CD4-positive, alpha-beta T cell treated with Interleukin-6 at 100 ng/mL for 8 hours (primary cell): ENCODE results near the gene CHPF.

Source experiments
- DNase-seq: peaks from one replicate; pipeline ENCODE4 v3.0.0-alpha.2; 2020; ENCODE audit warnings: mixed read lengths, low spot score

CHPF gene

DNA sequence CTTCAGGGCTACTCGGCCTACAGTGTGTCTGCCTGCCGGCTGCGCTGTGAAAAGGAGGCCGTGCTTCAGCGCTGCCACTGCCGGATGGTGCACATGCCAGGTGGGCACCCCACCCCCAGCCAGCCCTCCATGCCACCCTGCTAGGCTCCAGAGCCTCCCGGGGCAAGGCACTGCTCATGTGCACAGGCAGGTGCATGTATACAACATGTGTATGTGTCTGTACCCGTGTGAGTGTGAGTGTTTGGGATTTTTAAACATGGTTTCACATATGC is 11.3 kb downstream of the CHPF start:
- no peak for DNase-seq

DNA sequence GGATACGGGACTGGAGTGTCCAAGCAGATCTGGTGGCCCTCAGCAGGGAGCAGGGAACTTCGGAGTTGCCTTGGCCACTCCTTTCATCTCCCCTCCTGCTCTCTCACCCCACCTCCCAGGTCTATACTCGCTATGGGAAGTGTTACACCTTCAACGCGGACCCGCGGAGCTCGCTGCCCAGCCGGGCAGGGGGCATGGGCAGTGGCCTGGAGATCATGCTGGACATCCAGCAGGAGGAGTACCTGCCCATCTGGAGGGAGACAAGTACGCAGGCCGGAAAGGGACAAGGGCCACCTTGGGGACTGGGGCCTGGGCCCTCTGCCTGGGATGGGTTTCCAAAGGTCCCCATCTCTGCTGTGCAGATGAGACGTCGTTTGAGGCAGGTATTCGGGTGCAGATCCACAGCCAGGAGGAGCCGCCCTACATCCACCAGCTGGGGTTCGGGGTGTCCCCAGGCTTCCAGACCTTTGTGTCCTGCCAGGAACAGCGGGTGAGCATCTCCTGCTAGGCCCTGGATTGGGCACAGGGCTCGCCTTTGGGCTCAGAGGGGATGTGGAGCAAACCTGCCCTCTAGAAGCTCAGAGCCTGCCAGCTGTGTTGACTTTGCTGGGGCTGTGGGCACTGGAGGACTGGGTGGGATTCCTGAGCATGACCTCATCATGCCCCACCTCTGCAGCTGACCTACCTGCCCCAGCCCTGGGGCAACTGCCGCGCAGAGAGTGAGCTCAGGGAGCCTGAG is 11.8 kb downstream of the CHPF start:
- DNase-seq, result no peak

DNA sequence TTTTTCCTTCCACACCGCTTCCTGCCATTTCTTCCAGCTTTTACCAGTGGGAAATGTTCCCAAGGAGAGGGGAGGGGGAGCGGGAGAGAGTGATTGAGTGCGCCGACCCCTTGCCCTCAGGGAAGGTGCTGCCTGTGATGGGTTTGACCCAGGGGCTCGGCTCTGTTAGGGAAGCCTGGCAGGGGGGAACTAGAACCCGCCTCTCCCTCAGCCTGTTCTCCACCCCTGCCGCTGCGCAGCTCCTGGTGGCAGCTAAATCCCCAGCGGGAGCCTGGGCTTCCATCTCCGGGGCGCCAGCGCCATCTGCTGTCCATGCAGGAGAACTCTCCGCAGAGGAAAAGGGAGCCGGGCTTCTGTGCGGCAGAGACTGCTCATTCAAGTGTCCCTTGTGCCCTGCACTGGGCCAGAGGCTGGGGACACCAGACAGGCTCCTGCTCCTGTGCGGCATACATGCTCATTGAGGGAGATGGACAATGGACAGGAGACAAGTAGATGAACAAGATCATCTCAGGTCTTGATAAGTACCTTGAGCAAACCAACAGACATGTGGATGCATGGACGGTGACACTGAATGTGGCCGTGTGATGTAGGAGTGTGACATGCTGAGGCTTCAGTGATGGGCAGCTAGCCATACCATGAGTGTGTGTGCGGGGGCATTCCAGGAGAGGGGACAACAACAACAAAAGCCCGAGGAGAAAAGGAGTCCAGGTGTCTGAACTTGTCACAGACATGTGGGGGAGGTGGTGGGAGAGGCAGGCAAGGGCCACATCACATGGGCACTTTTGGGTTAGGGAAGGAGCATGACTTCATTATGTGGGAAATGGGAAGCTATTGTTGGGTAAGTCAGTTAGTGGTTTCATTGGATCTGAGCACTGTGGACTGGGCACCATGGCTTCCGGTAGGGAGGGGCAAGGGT is 13.3 kb downstream of the CHPF start:
- peak; percentile 80 for DNase-seq

DNA sequence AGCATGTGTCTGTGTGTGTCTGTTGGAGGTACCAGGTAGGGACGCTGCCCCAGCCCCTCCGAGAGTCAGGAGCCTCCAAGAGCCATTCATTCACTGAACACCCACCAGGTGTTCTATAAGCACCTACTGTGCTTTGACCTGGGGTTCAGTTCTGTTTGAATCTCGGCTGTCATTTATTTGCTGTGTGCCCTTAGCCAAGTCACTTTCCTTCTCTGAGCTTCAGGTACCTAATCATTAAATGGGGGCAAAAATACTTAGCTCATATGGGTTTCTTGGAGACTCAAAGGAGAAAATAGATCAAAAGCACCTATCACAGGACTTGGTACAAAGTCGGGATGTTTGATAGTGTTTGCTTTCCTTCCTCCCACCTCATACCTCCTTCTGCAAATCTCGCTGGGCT is 16.1 kb downstream of the CHPF start:
- no peak for DNase-seq

DNA sequence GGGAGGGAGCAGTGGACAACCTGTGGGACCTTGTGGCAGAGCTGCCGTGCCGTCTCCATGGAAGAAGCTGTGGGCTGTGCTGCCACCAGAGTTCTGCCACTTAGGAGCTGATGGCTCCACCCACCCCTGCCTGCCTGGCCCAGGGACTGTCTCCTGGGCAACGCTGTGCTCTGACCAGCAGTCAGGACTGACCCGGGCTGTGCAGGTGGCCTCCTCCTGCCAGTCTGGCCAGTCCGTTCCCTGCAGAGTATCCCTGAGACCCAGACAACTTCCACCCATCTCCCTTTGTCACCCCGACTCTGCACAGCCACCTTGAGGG is 16.6 kb downstream of the CHPF start:
- no peak for DNase-seq

DNA sequence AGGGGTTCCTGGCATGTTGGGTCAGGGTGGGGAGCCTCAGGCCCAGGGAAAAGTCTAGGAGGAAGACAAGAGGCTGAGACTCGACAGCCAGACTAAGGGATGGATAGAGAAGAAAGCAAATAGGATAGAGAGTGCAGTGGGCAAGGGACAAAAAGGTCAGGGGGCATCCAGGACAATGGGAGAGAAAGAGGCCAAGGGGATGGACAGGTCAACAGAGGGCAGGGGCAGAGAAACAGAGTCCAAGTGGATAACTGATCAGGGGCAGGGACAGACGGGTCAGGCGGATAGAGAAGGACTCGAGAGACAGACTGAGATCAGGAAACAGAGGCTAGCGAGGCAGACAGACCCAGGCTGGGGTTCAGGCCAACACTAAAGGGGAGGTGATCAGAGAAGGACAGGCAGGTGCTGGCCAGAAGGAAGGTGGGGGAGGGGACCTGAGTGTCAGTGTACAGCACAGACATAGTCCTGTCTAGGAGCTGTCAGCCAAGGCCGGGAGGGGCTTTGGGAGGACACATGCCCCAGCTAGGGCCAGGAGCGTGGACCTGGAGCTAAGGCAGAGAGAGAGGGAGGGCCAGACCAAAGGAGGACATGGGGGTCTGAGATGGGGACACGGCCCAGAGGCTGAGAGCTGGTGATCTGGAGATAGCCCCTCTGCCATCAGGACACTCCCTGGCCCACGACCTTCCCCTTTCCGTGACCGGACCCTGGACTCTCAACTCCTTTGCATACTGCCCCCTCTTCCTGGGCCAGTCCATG is 17.1 kb downstream of the CHPF start:
- DNase-seq, result no peak

DNA sequence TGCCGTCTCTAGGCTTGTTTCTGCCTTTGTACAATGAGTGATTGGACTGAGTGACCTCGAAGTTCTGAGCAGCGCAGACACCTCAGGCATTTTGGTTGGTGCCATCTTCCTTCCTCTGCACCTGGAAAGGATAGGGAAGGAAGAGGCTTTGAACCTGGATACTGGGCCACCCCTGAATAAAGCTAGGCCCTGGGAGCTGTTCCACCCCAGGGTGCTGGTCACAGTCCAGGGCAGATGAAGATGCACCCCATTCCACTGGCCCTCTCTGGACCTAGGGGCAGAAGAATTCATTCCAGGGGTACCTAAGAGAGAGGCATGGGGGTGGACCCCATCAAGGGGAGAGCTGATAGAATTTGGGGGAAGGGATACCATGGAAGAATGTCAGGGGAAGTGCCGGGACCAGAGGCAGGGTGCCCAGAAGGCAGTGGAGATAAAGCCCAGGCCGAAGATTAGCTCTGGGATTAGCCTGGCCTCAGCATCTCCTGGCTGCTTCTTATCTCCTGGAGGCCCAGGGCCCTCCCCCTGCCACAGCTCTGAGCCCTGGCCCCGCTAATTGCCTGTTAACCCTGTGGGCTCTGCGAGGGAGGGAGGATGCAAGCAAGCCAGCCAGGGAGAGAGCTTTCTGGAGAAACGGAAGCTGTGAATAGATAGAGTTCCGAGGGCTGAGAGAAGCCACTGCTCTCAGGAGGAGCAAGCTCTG is 17.9 kb downstream of the CHPF start:
- no peak for DNase-seq

DNA sequence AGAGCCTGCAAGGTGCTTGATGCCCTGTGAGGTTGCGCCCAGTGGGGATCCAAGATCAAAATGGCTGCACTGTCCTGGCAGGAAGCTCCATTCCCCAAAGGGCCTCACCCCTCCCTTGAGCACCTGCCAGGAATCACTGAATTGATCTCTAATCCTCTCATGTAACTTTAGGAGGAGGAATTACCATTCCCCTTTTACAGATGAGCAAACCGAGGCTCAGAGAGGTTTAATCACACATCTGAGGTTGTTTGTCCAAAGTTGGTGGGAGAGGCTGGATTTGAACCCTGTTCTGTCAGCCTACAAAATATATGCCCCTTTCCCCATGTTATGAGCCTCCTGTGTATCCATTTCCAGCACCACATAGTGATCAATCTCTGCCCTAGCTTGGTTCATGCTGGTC is 18.8 kb downstream of the CHPF start:
- no peak for DNase-seq

DNA sequence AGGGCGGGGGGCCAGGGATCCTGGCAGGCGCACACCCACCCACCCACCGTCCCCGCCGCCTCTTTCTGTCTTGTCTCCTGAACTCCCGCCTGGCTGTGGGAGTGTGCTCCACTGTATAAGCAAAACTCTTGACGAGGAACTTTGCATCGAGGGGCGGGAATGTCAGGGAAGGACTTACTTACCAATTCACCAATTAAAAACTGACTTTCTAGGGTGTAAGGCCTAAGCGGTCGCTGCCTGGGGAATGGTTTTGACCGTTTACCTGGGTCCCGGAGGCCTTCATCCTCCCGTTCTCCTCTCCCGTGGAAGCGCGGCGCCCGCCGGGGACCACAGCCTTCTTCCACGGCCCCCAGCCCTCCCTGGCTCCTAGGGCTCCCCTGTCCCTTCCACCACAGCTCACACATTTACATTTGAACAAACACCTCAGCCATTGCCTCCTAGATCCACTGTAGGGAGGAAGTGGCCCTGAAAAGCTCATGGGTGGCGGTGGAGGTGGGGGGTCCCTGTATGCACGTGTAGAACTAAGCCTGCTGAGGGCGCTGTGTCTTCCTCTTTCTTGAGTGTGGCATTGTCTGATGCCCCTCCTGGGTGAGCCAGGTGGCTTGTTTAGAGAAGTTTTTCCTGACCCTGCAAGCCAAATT is 20.5 kb downstream of the CHPF start:
- DNase-seq, result no peak

DNA sequence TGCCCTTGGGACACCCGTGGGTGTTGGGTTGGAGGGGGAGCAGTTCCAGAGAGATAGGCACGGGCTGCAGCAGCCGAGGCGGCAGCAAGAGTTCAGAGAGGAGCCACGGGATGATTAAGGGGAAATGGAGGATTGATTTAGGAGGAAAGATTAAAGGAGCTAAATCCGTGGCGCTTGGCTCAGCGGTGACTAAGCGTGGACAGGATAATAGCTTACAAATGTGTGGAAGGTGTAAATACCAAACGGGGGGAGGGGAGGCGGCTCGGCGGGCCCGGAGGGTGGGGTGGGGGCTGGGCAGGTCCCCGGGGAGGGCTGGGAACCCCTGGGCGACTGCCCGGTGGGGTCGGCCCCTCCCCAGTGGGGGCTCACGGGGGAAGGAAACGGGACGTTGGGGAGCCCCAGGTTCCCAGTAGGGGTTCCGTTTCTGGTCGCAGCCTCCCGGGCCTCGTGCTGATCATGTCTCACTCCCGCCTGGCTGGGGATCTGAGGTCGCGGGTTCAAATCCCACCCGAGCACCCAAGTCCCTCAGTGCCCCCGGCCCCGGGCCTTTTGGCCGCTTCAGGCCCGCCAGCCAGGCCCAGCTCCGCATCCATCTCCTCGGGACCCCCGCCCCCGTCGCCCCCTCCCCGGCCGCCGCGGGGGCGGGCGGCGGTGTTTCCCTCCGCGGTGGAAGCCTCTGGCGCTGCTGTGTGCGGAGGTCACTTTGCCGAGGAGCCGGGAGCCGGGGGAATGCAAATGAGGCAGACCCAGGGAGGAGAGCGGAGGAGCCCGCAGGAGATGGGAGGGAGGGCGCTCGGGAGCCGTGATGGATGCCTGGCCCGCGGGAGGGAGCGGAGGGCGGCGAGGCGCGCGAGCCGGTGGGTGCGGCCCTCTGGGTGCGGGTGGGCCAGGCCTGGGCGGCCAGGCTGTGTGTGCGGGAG is 21.2 kb downstream of the CHPF start:
- DNase-seq, result no peak

DNA sequence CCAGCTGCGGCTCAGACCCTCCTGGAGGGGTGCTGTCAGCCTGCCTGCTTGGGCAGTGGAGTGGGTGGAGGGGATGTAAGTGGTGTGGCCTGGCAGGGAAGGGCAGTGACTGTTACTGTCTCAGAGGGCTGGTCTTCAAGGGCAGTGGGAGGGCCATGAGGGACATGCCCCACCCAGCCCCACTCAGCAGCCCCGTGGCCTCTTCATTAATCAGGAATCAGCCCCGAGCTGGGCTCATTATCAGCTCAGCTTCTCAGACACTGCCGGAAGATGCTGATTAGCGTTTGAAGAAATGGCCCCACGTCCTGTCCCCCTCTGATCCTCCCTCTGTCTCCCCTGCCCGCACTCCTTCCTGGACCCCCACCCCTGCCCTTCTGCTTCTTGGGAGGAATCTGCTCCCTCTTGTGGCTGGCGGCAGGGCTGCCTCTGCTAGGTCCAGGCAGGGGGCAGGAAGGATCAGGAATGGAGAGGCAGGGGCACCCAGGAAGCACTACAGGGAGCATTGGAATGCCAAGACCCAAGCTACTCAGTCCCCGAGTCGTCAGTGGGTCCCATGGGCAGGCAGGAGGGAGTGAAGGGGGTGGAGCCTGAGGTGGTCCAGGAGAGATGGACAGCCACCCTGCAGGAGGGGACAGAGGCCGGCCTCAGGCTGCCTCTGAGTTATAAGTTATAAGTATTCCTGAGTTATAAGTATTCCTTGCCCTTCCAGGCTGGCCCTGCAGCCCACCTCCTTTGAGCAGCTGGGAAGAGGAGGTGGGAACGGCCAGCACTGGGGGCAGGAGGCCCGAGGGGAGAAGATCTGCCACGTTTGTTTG is 22.3 kb downstream of the CHPF start:
- DNase-seq, result no peak

DNA sequence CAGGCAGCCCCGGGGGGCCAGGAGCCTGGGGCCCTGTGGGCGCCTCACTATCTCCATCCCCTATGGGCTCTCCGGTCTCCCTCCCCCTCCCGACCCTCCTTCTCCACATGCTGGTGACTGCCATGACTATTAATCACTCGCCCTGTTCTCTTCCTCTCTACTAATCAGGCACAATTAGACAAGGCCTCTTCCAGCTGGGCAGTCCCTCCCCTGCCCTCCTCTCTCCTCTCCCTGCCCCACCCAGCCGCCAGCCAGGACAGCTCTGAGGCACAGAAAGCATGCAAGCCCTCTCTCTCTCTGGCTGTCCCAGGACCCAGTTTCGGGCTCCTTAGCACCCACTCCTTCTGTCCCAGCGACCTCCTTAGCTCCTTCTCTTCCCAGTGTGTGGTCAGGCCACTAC is 23.5 kb downstream of the CHPF start:
- DNase-seq, result no peak

DNA sequence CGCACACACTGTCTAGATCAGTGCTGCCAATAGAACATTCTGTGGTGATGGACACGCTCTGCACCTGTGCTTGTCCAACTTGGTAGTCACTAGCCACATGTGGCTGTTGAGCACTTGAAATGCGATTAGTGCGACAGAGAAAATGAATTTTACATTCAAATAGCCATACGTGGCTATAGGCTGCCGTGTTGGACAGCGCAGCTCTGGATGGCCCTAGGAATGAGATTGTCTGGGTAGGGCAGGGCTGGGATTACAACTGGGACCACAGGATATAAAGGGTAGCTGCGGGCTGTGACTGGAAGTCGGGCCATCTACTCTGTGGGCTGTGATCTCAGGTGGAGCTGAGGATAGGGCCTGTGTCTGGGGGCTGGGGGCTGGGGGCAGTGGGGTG is 24.1 kb downstream of the CHPF start:
- DNase-seq, result no peak

DNA sequence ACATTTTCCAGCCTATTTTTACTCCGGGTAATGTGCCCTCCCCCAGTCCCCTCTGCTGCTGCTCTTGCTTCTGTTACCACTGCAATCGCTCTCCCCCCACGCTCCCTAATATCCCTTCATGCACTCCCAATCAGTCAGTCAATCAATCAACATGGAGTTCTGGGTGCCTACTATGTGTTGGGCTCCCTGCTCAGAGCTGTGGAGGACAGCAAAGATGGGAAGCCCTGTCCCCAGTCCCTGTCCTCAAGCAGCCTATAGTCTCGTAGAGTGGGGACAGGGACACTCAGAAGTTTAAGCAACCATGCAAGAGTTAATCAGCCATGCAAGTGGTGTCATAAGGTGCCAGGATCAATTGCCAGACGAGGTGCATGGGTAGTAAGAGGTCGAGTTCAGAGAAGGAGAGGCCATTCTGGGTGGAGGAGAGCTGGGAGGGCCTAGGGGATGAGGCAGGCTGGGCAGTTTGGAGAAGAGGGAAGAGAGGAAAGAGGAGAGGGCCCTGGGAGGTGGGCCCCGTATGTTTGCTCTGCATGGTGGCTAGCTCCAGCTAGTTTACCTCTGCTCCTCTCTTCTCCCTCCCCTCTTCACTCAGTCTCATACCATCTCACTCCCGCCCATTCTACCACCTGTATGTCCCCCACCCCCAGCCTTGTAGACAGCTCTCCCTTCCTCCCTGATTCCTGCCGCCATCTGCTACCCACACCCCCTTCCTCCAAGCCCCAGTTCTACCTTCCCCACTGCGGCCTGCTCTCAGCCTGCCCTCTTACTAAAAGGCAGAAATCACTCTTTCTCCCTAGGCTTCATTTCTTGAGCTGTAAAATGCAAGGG is 25.4 kb downstream of the CHPF start:
- DNase-seq, result no peak

DNA sequence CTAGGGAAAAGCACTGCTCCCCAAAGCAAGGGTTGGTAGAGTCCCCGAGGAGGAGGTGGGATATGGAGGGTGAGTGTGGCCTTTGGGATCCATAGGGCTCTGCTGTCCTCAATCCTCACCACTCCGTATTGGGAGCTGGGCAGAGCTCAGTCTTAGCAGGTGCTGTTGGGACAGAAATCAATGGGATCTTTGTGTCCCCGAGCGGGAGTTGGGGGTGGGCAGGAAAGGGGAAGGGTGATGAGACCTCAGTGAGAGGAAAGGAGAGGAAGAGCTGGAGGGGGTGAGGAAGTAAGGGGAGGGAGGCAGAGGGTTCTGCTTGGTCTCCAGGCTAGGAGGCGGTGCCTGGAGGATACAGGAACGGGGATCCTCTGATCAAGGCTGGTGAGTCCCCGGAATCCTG is 26.7 kb downstream of the CHPF start:
- DNase-seq, result no peak

DNA sequence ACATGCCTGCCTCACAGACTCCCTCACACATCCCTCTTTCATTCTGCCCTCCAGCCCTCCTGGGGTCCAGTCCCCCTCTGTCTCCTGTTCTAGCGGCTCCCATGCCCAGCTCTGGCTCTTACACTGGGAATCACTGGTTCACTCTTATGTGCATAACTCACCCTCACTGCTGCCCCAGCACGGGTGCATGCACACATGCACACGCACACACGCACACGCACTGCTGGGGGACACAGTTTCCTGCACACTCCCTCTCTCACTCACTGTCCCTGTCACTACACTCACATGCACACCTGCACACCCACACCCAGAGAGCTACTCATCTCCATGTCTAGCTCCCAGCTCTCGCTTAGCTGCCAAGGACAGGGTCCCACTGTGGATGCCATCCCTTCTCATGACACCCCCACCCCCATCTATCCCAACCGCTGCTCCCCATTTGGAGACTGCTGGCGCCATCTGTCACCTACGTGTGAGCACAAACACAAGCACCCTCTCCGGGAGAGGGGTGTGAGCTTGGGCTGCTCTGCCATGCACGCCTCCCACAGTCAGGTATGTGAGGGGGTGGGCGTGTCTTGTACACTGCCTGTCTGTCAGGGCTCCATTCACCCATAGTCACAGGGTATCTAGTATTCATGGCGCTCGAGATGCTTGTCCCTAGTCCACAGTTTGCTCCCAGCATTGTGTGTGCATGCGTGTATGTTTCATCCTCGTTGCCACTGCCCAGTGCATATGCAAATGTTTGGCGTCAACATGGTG is 27.6 kb downstream of the CHPF start:
- DNase-seq, result no peak

DNA sequence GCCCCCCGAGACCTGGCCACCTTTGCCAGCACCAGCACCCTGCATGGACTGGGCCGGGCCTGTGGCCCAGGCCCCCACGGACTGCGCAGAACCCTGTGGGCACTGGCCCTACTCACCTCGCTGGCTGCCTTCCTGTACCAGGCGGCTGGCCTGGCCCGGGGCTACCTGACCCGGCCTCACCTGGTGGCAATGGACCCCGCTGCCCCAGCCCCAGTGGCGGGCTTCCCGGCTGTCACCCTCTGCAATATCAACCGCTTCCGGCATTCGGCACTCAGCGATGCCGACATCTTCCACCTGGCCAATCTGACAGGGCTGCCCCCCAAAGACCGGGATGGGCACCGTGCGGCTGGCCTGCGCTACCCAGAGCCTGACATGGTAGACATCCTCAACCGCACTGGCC is 28.8 kb downstream of the CHPF start:
- DNase-seq, result no peak

DNA sequence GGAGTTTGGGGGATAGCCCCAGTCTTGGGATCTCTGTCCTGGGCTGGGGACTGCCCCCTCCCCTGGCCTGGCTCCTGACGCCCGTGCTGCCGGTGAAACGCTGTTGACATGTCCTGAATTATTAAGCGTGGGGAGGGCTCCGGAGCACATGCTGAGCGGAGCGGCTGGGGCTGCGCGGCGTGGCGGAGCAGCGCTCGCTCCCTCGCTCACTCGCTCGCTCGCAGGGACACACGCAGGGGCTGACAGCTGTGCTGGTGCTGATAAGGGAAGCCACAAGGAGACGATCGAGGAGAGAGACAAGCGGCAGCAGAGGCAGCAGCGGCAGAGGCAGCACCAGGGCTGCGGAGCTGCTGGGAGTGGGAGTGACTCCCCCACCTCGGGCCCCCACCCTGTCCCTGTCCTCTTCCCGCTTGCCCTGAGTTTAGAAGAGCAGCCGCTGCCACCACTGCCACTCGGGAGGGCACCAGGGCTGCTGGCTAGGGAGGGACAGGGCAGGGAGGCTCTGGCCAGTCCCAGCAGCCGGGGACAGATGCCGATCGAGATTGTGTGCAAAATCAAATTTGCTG is 29.3 kb downstream of the CHPF start, which contains the start of gene ASIC4:
Gene ASIC4 (plus strand): TSS at position 287 of the 566 bp plus-strand sequence. CDS start 243 bp downstream, at position 530.
- no peak for DNase-seq
